ENCODE data around the gene RIPOR3.
"Not testable (repeated sequence)": the region's sequence is repeated elsewhere in the genome, so short reads cannot be mapped to it uniquely, and the experiment has no call there.

Gene RIPOR3

DNA sequence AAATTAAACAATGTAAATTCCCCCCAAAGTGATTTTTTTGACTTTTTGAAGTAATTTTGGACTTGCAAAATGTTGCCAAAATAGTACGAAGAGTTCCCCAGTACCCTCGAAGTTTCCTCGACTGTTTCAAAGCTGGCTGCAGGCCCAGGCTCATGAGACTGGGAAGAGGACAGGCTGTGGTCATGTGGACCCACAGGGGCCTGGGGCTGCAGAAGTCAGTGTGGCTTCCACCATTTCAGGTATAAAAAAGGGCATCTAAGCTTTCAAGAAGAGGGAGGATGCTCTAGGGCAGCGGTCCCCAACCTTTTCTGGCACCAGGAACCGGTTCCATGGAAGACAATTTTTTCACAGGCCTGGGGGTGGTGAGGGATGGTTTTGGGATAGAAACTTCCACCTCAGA, 106.1 kb downstream of the RIPOR3 start:
- no peak for DNase-seq

DNA sequence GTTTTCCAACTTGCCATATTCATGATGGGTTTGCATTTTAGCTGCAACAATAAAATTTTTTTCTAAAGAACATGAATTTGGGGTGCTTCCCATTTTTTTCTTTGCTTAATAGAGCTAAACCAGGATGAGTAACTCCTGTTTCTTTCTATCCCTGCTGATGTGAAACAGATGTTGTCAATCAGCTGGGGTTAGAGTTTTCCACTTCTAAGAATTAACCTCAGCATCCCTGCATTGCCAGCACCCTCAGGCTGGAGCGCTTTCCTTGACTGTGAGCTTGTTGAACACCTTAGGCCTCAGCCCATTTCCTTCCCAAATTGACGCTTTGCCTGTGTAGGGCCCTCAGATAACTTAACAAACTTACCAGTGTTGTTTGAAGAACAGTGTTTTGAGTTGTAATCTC, 106.7 kb downstream of the RIPOR3 start:
- no peak for DNase-seq

DNA sequence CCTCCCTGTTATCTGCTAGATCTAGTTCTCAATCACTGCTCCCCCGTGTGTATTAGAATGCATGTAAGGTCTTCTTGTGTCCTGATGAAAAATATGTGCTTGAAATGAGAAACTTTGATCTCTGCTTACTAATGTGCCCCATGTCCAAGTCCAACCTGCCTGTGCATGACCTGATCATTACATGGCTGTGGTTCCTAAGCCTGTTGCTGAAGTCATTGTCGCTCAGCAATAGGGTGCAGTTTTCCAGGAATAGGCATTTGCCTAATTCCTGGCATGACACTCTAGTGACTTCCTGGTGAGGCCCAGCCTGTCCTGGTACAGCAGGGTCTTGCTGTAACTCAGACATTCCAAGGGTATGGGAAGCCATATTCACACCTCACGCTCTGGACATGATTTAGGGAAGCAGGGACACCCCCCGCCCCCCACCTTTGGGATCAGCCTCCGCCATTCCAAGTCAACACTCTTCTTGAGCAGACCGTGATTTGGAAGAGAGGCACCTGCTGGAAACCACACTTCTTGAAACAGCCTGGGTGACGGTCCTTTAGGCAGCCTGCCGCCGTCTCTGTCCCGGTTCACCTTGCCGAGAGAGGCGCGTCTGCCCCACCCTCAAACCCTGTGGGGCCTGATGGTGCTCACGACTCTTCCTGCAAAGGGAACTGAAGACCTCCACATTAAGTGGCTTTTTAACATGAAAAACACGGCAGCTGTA, 107.7 kb downstream of the RIPOR3 start:
- no peak for DNase-seq

DNA sequence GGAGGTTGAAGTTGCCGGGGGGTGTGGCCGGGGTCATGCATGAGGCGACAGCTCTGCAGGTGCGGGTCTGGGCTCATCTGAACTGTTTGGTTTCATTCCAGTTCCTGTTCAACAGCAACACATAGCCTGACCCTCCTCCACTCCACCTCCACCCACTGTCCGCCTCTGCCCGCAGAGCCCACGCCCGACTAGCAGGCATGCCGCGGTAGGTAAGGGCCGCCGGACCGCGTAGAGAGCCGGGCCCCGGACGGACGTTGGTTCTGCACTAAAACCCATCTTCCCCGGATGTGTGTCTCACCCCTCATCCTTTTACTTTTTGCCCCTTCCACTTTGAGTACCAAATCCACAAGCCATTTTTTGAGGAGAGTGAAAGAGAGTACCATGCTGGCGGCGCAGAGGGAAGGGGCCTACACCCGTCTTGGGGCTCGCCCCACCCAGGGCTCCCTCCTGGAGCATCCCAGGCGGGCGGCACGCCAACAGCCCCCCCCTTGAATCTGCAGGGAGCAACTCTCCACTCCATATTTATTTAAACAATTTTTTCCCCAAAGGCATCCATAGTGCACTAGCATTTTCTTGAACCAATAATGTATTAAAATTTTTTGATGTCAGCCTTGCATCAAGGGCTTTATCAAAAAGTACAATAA, 108.6 kb downstream of the RIPOR3 start:
- no peak for DNase-seq

DNA sequence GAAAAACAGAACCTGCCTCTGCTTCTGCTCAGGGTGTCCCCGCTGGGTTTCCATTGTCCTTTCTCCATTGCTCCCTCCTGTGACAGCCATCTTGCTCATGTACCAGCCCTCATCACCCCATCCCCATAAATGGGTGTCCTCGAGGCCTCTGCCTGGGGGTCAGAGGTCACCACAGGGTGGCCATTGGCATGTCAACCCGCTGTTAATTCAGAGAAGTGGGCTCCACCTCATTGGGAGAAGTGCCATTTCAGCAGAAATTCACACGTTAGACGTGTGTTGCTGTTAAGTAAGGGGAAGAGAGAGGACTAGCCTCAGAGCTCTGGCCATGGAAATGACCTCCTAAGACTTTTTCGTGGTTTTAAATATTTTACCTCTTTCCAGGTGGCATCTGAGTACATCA, 109.2 kb downstream of the RIPOR3 start:
- no peak for DNase-seq

DNA sequence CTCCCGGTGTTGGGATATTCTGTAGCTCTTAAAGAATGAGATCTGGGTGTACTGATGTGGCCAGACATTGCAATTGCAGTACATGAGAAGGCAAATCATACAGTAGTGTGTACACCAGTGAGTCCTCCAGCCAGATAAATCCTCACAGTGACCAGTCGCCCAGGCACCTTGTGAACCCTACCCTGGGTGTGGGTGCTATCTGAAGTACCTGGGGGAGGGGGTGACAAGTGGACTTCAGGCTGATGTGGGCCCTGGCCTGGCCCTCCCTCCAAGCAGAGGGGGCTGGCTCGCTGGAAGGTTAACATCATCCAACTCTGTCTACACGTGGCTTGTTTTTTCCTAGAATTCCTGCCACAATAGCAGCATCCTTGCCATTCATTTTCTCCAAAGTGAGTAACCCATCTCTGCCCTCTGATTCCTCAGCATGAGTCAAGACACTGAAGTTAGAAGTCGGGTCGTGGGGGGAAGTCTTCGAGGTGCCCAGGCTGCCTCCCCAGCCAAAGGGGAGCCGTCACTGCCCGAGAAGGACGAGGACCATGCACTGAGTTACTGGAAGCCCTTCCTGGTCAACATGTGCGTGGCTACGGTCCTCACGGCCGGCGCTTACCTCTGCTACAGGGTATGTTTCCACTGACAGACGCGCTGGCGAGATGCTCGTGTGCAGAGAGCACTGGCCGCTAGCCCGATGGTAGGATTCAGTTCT, 110.3 kb downstream of the RIPOR3 start:
- DNase-seq: no peak

DNA sequence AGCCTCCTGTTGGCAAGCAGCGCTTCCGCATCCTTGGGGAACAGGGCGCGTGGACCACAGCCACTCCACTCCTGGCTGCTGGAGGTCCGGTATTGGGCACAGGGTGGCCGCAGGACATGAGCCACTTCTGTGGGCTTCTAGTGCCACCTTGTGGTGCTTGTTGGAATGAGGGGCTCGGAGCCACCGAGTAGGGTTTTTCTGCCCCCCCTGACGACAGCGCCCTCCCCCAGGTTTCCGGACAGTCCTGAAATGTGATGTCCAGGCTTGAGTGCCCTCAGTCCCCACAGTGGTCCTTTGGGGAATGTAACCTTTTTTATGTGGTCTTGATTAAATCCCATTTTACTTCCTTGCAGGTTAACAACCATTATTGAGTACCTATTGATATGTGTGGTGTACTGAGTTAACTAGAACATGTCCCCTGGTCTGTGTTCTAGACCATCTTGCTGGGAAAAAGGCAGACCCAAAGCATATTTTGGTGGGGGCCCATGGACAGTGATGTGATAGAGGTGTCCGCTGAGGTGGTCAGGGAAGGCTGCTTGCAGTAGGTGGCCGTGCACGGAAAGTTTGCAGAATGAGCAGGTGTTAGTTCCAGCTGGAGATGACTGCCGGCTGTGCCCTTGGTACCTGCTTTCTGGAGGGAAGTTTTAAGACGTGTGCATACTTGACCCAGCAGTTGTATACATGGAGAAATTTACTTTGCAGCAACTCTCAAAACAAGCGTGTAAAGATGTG, 111.2 kb downstream of the RIPOR3 start:
- DNase-seq: peak; percentile 85

DNA sequence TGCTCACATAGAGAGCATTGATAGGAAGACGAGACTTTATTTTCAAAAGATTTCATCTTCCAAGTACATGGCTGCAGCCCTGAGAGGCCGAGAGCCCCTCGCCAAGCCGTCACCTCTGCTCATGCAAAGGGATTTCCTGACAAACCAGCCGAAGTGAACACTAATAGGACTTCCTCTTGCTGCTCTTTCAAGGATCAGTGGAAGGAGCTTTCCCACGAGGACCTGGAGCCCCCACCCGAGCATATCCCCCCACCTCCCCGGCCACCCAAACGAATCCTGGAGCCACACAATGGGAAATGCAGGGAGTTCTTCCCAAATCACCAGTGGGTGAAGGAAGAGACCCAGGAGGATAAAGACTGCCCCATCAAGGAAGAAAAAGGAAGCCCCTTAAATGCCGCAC, 111.8 kb downstream of the RIPOR3 start:
- no peak for DNase-seq

DNA sequence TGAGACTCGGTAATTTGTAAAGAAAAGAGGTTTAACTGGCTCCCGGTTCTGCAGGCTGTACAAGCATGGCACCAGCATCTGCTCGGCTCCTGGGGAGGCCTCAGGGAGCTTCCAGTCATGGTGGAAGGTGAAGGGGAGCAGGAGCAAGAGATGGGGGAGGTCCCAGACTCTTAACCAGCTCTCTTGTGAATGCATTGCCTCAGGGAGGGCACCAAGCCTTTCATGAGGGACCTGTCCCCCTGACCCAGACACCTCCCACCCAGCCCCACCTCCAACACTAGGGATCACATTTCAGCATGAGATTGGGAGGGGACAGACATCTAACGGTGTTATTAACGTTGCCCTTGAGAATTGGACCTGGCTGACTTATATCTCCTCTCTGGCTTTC, 112.6 kb downstream of the RIPOR3 start:
- DNase-seq: no peak

DNA sequence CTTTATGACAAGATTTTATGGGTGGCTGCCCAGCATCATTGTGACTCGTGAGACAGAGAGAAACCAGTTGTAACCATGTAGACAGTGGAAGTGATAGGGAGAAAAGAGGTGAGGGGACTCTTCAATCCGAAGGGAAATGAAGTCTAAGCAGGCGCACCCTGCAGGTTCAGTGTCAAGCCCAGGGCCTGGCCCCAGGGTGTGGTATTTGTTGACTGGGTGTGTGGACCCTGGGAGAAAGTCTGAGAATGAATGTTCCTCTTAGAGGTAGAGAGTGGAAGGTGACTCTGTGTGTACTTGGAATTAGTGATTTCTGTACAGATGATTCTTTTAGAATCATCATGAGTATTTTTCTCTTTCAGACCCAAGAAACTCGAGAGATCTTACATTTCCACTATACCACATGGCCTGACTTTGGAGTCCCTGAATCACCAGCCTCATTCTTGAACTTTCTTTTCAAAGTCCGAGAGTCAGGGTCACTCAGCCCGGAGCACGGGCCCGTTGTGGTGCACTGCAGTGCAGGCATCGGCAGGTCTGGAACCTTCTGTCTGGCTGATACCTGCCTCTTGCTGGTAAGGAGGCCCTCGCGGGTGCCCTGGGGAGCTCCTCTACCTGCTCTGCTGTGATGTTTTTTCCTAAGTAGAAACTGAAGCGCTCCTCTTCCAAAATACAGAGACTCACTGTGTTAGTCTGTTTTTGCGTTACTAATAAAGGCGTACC, 113.1 kb downstream of the RIPOR3 start:
- no peak for DNase-seq

DNA sequence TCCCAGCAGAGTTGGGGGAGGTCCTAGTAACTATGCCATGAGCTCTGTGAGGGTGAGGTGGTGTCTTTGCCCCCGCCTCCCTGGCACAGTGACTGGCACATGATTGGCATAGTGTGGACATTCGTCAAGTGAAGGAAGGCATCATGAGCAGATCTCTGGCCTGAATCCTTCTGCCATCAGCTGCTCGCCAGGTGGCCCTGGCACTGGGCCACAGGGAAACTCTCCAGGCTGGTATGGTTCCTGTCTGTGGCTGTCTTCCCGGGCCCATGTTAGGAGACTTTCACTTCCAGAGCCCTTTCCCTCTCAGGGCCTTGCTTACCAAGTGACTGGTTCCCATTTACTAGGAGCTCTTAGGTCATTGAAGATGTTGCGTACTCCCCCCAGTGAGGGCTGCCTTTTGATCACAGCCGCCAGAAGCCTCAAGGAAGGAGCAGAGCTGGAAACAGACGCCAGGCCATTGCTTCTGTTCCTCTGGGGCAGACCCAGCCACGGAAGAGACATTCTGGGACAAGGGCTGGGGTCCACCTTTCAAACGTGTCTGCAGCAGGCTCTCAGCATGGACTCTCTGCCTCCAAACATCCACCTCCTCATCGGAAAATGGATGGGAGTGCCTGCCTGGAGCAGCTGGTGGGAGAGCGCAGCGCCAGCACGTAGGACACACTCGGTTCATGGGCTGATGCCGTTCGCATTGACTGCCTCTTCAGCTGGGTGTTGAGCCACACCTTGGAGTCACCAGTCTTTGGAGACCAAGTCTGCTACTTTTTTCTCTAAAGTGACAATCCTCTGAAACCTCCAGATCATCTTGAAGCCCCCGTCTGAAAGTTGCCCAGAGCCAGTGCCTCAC, 113.9 kb downstream of the RIPOR3 start:
- no peak for DNase-seq

DNA sequence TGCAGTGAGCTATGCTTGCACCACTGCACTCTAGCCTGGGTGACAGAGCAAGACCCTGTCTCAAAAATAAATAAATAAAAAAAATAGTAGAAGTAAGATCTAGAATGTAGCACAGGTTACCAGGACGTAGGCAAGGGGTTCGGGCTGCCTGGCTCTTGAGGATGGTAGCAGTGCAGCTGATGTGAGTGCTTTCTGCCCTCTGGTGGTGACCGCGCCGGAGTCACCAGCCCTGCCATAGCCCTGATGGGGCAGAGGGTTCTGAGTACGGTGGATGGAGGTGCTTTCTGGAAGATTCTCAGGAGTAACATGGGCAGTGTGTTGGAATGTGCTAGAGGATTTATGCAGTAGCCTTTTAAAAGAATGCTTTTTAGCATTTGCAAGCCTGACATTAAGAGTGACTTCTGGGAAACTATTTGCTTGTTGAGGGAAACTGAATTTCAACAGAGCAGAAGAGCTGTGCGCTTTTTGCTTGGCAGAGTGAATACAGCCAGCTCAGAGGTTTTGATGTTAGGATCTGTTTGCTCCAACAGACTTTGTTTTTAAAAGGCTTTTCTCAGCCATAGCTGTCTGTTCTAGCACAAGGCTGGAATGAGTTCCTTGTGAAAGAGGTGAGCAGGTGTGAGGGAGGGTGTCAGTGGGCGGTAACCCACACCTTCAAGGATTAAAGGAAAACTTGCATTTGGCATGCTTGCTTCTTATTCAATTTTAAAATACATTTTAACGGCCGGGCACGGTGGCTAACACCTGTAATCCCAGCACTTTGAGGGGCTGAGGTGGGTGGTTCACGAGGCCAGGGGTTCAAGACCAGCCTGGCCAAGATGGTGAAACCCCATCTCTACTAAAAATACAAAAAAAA, 115.2 kb downstream of the RIPOR3 start:
- peak; percentile 78 for DNase-seq

DNA sequence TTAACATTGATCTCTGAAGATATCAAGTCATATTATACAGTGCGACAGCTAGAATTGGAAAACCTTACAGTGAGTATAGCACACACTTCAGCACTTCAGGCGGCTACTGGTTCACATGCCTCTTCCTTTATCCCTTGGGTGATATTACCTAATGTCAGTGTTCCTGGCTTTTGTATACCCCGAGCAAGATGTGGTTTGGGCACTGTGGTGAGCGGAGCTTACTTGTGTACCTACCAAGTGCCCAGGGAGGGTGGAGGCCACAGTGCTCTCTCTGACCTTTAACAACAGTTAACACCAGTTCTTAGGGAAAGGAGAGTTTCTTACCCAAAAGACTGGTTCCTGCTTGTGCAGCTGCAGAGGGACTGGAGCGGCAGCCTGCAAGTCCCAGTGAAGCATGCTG, 116.8 kb downstream of the RIPOR3 start:
- no peak for DNase-seq

DNA sequence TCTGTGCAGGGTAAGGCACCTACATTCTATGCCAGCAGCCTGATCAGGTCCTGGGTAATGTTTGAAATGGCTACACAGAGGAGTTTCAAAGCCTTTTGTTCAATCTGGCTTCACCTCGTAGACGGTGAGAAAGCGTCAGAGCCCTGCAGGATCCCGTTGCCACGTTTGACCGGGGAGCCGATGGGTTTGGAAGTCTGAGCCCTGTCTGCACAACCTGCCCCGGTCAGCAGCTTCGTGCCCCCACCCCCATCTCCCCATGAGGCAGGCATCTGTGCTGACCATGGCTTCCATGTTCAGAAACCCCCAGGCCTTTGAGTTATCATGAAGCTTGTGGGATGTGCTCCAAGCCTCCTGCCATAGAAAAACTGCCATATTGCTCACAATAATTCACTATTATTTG, 117.2 kb downstream of the RIPOR3 start:
- no peak for DNase-seq

DNA sequence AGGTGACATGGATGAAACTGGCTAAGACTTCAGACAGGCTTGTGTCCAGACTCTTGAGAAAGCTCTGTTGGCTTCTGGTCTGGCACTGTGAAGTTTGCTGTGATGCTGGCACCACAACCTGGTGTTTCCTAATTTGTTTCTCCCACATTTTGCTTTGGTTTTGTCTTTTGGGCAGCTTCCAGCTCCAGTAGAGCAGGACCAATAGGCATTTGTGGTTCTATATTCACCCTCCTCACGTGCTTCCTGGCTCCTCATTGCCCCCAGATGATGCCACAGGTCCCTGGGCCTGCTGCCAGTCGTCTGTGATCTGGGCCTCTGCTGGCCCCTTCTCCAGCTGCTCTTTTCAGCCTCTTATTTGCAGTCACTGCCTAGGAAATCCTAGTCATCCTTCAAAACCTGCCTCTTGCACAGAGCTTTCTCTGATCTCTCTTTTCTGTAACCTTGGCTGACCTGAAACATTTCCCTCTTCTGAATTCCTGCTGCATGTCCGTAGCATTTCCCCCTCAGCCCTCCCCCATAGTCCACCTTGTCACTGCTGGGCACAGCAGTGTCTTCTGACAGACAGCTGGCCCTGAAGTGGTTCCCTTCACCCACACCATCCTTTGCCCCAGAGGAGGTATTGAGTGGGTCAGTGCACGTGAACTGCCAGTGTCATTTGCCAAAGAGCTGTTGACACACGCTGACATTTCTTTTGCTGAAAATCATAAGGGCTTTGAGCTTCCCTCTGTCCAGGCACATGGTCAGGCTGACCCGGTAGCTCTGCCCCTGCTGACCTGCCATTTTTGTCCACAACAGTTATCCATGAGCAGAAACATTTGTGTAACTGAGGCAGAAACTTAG, 118.2 kb downstream of the RIPOR3 start:
- no peak for DNase-seq

DNA sequence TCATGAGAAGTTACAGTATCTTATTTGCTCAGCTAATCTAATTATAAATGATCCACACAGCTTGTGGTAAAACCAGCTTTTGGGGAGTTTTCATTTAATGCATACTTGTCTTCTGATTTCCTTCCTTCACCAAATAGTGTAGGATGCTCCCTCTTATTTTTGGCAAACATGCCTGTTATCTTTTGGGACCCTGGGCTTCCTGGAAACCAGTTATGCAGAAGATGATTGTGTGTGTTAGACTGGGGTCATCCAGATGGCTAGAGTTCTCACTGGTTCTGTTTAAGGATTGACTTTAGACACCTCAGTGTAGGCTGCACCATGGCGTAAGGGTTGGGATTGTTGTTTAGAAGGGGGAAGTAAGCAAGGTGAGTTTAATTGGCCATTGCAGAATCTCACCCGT, 119.9 kb downstream of the RIPOR3 start:
- no peak for DNase-seq

DNA sequence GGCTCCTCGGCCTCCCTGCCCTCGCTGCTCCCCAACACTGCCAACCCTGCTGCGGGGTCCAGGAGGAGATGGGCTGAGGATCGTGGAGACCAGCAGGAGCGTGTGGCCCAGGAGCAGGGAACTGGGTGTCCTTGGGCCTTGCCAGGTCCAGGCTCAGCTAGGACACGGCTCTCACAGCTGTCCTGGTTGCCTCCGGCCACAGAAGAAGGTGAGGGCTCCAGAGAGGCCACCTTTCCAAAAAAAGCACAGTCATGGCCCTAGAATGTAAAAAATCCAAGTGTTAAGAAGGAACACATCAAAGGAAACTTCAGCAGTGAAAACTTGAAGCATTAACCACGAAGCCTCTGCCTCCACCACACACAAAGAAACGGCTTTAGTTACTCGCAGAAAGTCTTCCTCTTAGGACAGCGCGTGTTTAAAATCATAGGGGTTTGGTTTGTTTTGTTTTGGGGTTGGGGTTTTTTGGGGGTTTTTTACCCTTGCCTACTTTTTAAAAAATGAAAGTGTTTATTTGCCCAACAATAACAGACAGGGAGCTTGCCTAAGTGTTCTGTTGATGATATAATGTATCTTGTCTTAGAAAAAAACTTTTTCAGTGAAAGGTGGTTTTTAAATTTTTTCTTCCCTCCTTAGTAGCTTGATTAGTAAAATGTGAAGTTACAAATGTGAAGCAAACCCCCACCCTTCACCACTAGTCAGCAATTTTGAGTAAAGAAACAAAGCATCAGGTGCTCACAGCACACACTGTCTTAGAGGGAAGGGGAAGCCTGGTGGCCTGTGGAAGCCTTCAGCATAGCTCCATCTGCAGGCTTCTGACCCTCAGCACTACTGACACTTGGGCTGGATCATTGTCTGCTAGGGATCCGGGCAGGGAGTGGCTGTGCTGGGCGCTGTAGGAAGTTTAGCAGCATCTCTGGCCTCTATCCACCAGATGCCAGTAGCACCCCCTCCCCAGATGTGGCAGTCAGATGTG, 121.2 kb downstream of the RIPOR3 start:
- DNase-seq: peak; percentile 77

DNA sequence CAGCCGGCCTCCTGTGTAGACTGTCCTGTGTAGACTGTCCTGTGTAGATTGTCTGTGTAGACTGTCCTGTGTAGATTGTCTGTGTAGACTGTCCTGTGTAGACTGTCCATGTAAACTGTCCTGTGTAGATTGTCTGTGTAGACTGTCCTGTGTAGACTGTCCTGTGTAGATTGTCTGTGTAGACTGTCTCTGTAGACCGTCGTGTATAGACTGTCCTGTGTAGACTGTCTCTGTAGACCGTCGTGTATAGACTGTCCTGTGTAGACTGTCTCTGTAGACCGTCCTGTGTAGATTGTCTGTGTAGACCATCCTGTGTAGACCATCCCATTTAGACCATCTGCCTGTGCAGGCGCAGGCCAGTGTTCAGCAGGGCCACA, 121.9 kb downstream of the RIPOR3 start:
- DNase-seq: not testable (repeated sequence)

DNA sequence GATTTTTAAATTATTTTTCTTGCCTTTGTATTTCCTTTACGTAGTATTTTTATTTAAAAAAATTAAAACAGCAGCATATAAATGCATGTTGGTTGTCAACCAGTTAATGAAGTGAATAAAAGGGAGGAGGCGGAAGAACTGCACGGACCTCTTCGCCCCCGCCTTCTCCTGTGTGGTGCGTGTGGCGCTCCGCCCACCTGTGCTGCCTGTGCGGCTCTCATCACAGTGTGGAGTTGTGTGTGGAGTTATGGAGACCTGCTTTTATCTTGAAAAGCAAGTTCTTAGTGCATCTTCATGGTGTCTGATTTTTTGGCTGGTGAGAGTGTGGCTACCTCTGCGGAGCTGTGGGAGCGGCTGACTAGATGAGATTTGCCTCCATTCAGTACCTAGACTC, 122.8 kb downstream of the RIPOR3 start:
- no peak for DNase-seq
